ENCODE data around the gene MORC1. TPM values are rescaled to one million over a fixed set of nuclear protein-coding genes. Genes with fewer than 3 reads are reported as not detected.

The MORC1 gene, protein sequence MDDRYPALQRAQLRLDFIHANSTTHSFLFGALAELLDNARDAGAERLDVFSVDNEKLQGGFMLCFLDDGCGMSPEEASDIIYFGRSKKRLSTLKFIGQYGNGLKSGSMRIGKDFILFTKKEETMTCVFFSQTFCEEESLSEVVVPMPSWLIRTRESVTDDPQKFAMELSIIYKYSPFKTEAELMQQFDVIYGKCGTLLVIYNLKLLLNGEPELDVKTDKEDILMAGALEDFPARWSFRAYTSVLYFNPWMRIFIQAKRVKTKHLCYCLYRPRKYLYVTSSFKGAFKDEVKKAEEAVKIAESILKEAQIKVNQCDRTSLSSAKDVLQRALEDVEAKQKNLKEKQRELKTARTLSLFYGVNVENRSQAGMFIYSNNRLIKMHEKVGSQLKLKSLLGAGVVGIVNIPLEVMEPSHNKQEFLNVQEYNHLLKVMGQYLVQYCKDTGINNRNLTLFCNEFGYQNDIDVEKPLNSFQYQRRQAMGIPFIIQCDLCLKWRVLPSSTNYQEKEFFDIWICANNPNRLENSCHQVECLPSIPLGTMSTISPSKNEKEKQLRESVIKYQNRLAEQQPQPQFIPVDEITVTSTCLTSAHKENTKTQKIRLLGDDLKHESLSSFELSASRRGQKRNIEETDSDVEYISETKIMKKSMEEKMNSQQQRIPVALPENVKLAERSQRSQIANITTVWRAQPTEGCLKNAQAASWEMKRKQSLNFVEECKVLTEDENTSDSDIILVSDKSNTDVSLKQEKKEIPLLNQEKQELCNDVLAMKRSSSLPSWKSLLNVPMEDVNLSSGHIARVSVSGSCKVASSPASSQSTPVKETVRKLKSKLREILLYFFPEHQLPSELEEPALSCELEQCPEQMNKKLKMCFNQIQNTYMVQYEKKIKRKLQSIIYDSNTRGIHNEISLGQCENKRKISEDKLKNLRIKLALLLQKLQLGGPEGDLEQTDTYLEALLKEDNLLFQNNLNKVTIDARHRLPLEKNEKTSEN
- not detected for polyA plus RNA-seq (2013, experiment 1 of 4)
- not detected for polyA plus RNA-seq (2013, experiment 2 of 4)
- not detected for polyA plus RNA-seq (2013, experiment 3 of 4)
- not detected for polyA plus RNA-seq (2013, experiment 4 of 4)

DNA sequence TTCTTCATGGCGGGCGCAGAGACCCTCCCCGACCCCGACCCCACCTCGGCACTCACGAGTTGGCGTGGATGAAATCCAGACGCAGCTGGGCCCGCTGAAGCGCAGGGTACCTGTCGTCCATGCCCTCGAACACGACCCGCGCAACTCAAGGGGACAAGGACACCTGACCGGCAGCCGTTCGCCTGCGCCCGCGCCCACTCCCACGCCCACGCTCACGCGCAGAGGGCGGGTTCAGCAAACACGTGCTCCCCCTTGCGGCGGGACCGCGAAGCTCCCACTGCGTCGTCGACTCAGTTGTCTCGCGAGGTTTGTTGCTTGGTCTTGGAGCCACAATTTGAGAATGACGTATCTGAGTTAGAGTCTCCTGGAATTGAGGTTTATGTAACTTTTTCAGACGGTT lies at the start of gene MORC1:
TSS of gene MORC1 (minus strand) at position 196 of the 400 bp plus-strand sequence. CDS start at position 121, 75 bp downstream.
- H3K4me3 ChIP-seq (ENCODE audit: insufficient read depth, low read depth, low read length), result no peak within 1 kb of the TSS
- H3K9me3 ChIP-seq (ENCODE audit: control insufficient read depth, low read length), result no peaks in the 10 kb centered on the region
- 96% methylated on average over 38 of the region's 38 CpGs for WGBS, 2 experiments

DNA sequence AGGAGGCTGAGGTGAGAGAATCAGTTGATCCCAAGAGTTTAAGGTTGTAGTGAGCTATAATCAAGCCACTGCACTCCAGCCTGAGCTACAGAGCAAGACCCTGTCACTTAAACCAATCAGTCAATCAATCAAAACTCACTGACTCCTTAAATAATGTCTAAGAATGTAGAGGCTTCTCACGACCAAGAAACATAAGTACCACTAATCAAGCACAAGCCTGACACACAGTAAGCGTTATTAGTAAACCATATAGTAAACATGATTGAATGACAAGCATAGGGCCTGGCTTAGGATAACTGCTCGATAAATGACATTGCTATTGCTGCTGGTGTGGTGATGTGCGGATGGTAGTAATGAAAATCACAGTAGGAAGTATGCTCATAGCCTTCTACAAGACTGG lies 48.0 kb upstream of the MORC1 start:
- Histone ChIP-seq H3K27me3 (ENCODE audit: control insufficient read depth, insufficient read depth, low read length, poor library complexity, severe bottlenecking) (no peaks in the 10 kb centered on the region), H3K9me3 (ENCODE audit: control insufficient read depth, low read length) (no peaks in the 10 kb centered on the region), H3K36me3 (ENCODE audit: control insufficient read depth, insufficient read depth, low read length) (no peaks in the 10 kb centered on the region), H3K4me1 (ENCODE audit: control insufficient read depth, insufficient read depth, low read length) (no peaks in the 10 kb centered on the region), H3K27ac (ENCODE audit: insufficient read depth, low read depth, low read length, poor library complexity, severe bottlenecking) (no peak overlapping the region), H3K4me3 (ENCODE audit: insufficient read depth, low read depth, low read length) (no peak overlapping the region)
- 88 to 93% methylated on average over 4 of the region's 4 CpGs for WGBS, 2 experiments

More for the DNA sequence above, at the start of gene MORC1:
- Histone ChIP-seq H3K27me3 (ENCODE audit: control insufficient read depth, insufficient read depth, low read length, poor library complexity, severe bottlenecking) (no peaks in the 10 kb centered on the region), H3K27ac (ENCODE audit: insufficient read depth, low read depth, low read length, poor library complexity, severe bottlenecking) (no peak within 1 kb of the TSS), H3K4me1 (ENCODE audit: control insufficient read depth, insufficient read depth, low read length) (no peaks in the 10 kb centered on the region), H3K36me3 (ENCODE audit: control insufficient read depth, insufficient read depth, low read length) (no peaks in the 10 kb centered on the region)

DNA sequence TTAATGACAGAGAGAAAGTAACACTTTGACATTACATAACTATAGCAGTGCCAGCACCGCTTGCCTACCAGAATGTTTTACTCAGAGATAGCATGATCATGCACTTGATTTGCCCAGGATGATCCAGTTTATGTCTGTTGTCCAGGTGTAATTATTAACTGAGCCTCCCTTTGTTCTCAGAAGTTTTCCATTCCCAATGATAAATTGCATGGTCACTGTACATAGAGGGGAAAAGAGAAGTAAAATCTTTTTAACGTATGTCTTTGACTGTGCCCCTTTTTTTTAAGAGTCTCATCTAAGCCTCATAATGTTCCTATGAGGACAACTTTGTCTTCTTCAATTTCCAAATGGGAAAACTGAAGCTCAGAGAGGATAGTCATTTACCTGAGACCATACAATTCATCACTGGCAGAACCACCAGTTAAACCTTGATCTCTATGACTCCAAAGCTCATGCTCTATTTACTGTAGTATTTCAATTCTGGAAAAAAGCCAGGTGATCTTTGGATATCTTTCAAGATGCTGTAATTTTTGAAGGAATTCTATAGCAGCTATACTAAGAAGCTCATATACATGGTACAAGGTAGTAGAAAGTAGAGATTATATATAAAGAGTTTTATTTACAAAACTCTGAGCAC lies 43.7 kb upstream of the MORC1 start:
- no peaks in the 10 kb centered on the region for H3K9me3 ChIP-seq (ENCODE audit: control insufficient read depth, low read length)
- no peak overlapping the region for H3K27ac ChIP-seq (ENCODE audit: insufficient read depth, low read depth, low read length, poor library complexity, severe bottlenecking)
- WGBS, 2 experiments, result 60 to 75% methylated on average over 2 of the region's 2 CpGs

DNA sequence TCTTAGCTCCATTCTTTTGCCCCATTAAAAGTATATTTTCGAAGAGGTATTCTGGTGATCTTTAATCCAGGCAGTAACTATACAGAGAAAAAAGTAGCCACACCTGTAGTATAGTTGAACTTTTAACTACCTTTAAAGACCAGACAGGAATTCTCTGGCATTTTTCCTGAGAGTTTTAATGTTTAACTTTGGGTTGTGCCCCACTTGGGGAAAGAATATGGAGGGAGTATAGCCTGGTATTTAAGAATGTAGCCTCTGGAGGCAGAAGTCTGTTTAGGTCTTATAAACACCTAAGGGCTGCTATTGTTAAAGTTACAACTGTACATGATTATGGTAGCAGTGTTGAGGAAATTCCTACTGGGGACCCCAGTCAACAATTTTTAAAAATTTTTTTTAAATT lies 37.9 kb upstream of the MORC1 start:
- no peaks in the 10 kb centered on the region for H3K4me1 ChIP-seq (ENCODE audit: control insufficient read depth, insufficient read depth, low read length)
- no peak overlapping the region for H3K4me3 ChIP-seq (ENCODE audit: insufficient read depth, low read depth, low read length)
- WGBS, 2 experiments, result 90 to 100% methylated on average over 1 of the region's 1 CpG
- no peaks in the 10 kb centered on the region for H3K27me3 ChIP-seq (ENCODE audit: control insufficient read depth, insufficient read depth, low read length, poor library complexity, severe bottlenecking)
- H3K36me3 ChIP-seq (ENCODE audit: control insufficient read depth, insufficient read depth, low read length), result no peaks in the 10 kb centered on the region
- no peaks in the 10 kb centered on the region for H3K9me3 ChIP-seq (ENCODE audit: control insufficient read depth, low read length)
- H3K27ac ChIP-seq (ENCODE audit: insufficient read depth, low read depth, low read length, poor library complexity, severe bottlenecking), result no peak overlapping the region

More for the DNA sequence above, 43.7 kb upstream of the MORC1 start:
- no peaks in the 10 kb centered on the region for H3K4me1 ChIP-seq (ENCODE audit: control insufficient read depth, insufficient read depth, low read length)
- no peaks in the 10 kb centered on the region for H3K36me3 ChIP-seq (ENCODE audit: control insufficient read depth, insufficient read depth, low read length)
- no peaks in the 10 kb centered on the region for H3K27me3 ChIP-seq (ENCODE audit: control insufficient read depth, insufficient read depth, low read length, poor library complexity, severe bottlenecking)
- no peak overlapping the region for H3K4me3 ChIP-seq (ENCODE audit: insufficient read depth, low read depth, low read length)

DNA sequence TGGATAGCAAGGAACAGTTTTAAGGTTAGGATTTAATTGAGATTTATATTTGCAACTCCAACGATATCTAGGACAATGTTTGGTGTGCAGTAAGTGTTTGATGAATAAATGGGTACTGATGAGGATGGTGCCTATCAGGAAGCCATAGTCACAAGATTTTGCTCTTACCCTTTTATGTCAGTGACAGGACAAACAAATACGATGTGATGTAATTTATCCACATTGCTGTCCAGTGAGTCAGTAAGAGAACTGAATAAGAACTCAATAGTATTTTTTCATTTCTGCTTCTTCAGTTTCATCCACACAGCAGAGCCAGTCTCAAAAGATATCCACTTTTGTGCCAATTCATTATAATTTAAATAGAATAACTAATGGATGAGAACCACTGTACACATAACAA lies 37.0 kb upstream of the MORC1 start:
- 94 to 96% methylated on average over 2 of the region's 2 CpGs for WGBS, 2 experiments
- no peaks in the 10 kb centered on the region for H3K27me3 ChIP-seq (ENCODE audit: control insufficient read depth, insufficient read depth, low read length, poor library complexity, severe bottlenecking)
- no peaks in the 10 kb centered on the region for H3K4me1 ChIP-seq (ENCODE audit: control insufficient read depth, insufficient read depth, low read length)
- H3K27ac ChIP-seq (ENCODE audit: insufficient read depth, low read depth, low read length, poor library complexity, severe bottlenecking), result no peak overlapping the region
- H3K4me3 ChIP-seq (ENCODE audit: insufficient read depth, low read depth, low read length), result no peak overlapping the region
- H3K9me3 ChIP-seq (ENCODE audit: control insufficient read depth, low read length), result no peaks in the 10 kb centered on the region
- no peaks in the 10 kb centered on the region for H3K36me3 ChIP-seq (ENCODE audit: control insufficient read depth, insufficient read depth, low read length)

DNA sequence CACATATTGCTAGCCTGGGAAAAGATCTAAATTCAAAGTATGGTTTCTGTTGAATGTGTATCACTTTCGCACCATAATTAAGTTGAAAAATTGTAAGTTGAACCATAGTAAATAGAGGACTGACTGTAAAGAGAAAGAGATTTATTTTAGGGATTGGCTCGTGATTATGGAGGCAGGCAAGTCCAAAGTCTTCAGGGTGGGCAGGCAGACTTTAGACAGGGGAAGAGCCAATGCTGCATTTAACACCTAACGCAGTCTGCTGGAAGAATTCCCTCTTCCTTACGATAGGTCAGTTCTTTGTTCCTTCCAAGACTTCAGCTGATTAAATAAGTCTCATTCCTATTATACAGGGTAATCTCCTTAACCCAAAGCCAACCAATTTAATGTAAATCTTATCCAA lies 34.4 kb upstream of the MORC1 start:
- WGBS, 2 experiments, result 86 to 92% methylated on average over 4 of the region's 4 CpGs
- Histone ChIP-seq H3K9me3 (ENCODE audit: control insufficient read depth, low read length) (no peaks in the 10 kb centered on the region), H3K27ac (ENCODE audit: insufficient read depth, low read depth, low read length, poor library complexity, severe bottlenecking) (no peak overlapping the region), H3K4me3 (ENCODE audit: insufficient read depth, low read depth, low read length) (no peak overlapping the region), H3K36me3 (ENCODE audit: control insufficient read depth, insufficient read depth, low read length) (no peaks in the 10 kb centered on the region), H3K4me1 (ENCODE audit: control insufficient read depth, insufficient read depth, low read length) (no peaks in the 10 kb centered on the region), H3K27me3 (ENCODE audit: control insufficient read depth, insufficient read depth, low read length, poor library complexity, severe bottlenecking) (no peaks in the 10 kb centered on the region)

DNA sequence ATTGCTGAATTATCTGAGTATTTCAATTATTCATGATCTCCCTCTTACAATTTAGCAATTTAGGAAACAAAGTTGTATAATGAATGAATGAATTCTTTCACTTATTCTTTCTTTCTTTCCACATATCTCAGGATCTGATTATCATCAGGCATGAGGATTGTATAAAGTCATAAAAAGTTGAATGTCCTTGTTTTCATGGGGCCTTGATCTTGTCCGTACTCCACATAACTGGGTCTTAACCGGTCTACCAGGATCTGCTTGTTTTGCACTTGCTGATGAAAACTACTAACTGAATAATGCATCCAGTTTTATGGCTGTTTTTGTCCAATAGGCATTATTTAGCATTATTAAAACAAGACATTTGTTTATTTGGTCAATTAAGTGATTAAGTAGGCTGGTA lies 31.1 kb upstream of the MORC1 start:
- 96 to 98% methylated on average over 2 of the region's 2 CpGs for WGBS, 2 experiments
- no peaks in the 10 kb centered on the region for H3K4me1 ChIP-seq (ENCODE audit: control insufficient read depth, insufficient read depth, low read length)
- no peak overlapping the region for H3K4me3 ChIP-seq (ENCODE audit: insufficient read depth, low read depth, low read length)
- H3K9me3 ChIP-seq (ENCODE audit: control insufficient read depth, low read length), result no peaks in the 10 kb centered on the region
- H3K36me3 ChIP-seq (ENCODE audit: control insufficient read depth, insufficient read depth, low read length), result no peaks in the 10 kb centered on the region
- no peaks in the 10 kb centered on the region for H3K27me3 ChIP-seq (ENCODE audit: control insufficient read depth, insufficient read depth, low read length, poor library complexity, severe bottlenecking)
- H3K27ac ChIP-seq (ENCODE audit: insufficient read depth, low read depth, low read length, poor library complexity, severe bottlenecking), result no peak overlapping the region

DNA sequence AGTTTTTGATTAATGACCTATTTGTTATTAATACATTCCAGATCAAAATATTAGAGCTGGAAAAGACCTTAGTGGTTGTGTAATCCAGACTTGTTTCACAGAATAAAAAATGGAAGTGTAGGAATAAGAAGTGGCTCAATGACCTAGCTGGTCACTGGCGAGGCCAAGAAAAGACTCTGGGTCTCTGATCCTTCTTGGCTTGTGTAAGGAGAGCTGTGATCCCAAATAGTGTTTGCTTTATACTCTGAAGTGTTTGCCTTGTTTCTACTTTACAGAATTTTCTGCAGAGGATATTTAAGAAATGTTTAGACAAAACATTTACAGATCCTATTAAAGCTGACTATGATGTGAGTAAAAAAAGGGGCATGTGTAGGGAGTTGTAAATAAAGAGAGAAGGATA lies 25.7 kb upstream of the MORC1 start:
- Histone ChIP-seq H3K27me3 (ENCODE audit: control insufficient read depth, insufficient read depth, low read length, poor library complexity, severe bottlenecking) (no peaks in the 10 kb centered on the region), H3K4me1 (ENCODE audit: control insufficient read depth, insufficient read depth, low read length) (no peaks in the 10 kb centered on the region), H3K4me3 (ENCODE audit: insufficient read depth, low read depth, low read length) (no peak overlapping the region), H3K27ac (ENCODE audit: insufficient read depth, low read depth, low read length, poor library complexity, severe bottlenecking) (no peak overlapping the region), H3K36me3 (ENCODE audit: control insufficient read depth, insufficient read depth, low read length) (no peaks in the 10 kb centered on the region), H3K9me3 (ENCODE audit: control insufficient read depth, low read length) (no peaks in the 10 kb centered on the region)
- 97 to 100% methylated on average over 1 of the region's 1 CpG for WGBS, 2 experiments

DNA sequence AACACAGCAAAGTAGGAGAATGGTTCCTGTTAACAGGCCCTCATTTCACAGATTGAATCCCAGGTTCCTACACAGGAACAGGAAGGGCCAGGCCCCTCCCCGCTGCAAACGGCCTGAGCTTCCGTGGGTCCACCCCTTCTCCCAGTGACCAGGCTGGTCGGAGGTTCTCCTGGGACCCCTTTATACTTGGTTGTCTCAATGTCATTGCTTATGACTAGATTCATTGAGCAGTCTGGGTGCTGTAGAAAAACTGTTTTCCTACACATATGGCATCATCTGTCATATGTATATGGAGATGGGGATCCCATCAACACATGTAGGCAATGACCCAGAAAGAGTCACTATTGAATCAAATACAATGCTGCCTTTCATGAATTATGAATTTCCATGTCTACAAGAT lies 22.4 kb upstream of the MORC1 start:
- Histone ChIP-seq H3K27me3 (ENCODE audit: control insufficient read depth, insufficient read depth, low read length, poor library complexity, severe bottlenecking) (no peaks in the 10 kb centered on the region), H3K4me1 (ENCODE audit: control insufficient read depth, insufficient read depth, low read length) (no peaks in the 10 kb centered on the region), H3K9me3 (ENCODE audit: control insufficient read depth, low read length) (no peaks in the 10 kb centered on the region), H3K36me3 (ENCODE audit: control insufficient read depth, insufficient read depth, low read length) (no peaks in the 10 kb centered on the region), H3K4me3 (ENCODE audit: insufficient read depth, low read depth, low read length) (no peak overlapping the region), H3K27ac (ENCODE audit: insufficient read depth, low read depth, low read length, poor library complexity, severe bottlenecking) (no peak overlapping the region)
- 89 to 94% methylated on average over 4 of the region's 4 CpGs for WGBS, 2 experiments

Measured in ectodermal cell (in vitro differentiated cells).